GM19035 (cell line): ENCODE measurements around the gene ASB18.
"Not testable (repeated sequence)": the region's sequence is repeated elsewhere in the genome, so short reads cannot be mapped to it uniquely, and the experiment has no call there.

ENCODE experiments used
- ATAC-seq: cut with Tn5 transposase; IDR thresholded peaks from one replicate; pipeline ENCODE4 v1.9.1; 2021; ENCODE audit not compliant: unreplicated experiment

Gene ASB18, protein sequence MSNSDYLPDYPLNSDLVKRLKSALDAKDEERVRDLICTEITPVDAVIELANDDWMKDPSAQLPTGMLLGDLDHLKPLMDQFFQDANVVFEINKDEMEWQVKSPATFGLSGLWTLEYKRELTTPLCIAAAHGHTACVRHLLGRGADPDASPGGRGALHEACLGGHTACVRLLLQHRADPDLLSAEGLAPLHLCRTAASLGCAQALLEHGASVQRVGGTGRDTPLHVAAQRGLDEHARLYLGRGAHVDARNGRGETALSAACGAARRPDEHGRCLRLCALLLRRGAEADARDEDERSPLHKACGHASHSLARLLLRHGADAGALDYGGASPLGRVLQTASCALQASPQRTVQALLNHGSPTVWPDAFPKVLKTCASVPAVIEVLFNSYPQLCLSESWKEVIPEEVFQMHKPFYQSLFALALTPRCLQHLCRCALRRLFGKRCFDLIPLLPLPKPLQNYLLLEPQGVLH

DNA sequence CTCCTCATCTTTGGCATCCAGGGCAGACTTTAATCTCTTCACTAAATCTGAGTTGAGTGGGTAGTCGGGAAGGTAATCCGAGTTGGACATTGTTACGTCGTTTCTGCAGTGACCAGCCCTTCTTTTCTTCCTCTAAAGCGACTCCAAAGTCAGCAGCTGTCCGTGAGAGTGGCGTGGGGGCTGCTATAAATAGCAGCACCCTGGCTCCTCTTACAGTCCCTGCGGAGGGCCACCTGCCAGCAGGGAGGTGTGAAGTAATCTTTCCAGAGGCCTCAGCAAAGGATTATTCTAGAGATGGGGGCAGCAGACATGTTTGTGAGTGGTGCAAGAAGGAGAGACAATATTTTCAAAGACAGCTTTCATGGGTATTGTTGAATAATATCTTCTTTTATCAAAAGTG is at the start of gene ASB18:
TSS of gene ASB18 (minus strand) at position 151 of the 400 bp plus-strand sequence. CDS start at position 90, 61 bp downstream.
- ATAC-seq = no peak

DNA sequence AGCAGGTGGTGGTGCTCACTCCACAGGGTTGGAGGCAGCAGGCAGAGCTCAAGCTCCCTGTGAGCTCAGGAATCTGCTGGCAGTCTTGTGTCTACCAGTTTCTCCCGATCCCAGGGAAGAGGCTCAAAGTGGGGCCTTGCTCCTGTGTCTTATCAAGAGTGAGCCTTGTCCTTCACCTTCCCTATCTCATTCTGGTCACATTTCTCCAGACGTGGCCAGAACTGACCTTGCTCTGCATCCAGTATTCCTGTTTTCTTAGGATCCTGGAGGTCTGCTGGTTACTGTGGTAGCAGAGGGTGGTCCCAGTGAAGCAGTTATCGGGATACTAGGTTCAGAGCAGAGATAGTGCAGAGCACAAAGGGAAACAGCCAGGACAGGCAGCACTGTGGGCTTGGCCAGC is 47.1 kb upstream of the ASB18 start:
- ATAC-seq = no peak

DNA sequence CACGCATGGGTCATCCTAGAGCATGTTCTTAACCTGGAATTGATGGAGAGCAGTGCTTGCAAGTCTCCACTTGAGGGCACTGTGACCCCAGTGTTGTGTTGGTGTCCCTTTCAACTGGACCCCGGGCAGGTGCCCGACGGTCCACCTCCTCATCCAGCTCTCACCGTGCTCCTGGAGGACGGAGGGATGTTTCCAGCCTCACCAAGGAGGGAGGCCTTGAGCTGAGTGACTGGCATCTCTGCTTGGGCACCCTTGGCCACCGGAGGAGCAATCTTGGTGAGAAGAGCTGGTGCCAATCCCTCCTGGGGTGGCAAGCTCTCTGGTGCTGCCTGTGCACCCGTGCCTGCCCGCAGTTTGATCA is 45.4 kb upstream of the ASB18 start:
- ATAC-seq = no peak

DNA sequence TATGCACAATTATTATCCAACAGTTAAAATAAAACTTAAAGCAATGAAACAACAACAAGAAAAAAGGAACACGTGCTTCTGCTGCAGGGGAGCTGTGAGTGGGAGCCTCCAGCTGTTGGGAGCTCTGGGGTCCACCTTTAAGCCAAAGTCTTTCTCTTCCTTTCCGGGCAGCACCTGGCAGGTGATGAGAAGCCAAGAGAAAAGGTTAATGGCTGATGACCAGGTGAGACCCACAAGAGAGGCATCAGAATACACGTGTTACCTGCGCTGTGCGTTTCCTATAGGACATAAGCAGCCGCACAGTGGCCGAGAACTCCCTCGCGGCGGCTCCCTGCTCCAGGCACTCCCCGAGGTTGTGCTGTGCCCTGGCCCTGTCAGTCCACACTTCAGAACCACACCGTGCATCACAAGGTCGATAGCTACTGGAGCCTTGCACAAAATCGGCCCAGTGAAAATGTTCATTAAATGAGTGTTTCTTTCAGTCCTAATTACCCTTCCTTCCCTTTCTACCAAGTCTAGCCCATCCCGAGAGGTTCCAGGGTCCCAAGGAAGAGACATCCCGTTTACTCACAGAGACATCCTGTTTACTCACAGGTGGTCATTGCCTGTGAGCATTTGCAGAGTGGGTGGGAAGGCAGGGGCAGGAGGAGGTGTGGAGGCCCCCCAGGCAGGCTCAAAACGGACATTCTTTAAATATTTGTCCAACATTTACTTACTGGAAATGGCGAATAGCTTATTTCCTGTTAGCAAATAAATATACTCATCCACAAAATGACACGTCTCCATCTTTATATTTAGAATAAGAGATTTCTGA is 44.9 kb upstream of the ASB18 start:
- ATAC-seq = no peak

DNA sequence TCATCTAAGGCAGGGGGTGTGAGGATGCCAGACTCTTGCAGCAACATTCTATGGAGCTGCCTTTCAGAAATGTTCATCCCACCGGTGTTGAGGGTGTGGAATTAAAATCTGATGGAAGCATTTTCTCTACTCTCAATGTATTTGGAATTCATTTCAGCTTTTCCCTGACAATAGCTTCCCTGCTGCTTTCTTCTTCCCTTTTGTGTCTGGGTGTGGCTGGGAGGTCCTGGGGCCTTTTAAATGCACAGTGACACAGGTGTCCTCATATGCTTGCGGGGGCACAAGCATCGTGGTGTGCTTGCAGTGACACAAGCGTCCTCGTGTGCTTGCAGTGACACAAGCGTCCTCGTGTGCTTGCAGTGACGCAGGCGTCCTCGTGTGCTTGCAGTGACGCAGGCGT is 43.4 kb upstream of the ASB18 start:
- ATAC-seq = no peak

DNA sequence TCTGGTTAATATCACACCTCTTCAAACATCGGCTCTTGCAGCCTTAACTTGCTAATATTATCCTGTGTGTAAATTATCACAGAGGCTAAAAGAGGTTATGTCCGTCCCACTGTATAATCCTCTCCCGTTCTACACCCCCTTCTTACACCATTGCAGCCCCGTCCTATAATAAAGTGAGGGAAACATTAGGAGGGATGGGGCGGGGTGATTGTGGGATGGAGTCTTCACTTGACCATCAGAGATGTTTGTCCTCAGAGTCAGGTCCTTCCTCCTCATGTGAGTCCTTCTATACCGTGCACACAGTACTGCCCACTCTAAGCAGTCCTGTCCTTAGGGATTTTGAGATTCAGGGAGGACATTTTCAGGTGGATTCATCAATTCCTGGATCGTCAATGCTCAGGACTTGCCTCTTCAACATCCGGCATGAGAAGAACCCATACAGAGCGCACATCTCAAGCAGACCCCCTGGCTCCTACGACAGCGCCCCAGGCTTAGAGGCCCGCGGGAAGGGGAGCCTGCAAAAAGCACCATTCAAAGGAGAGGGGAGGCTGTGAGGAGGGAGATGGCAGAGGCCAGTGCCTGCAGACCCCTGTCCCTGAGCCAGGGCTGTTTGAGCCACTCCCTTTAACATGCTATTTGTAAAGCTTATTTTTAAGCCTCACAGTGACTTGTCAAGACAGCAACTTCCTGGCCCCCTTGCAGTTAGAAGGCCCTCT is 42.8 kb upstream of the ASB18 start:
- no peak for ATAC-seq

DNA sequence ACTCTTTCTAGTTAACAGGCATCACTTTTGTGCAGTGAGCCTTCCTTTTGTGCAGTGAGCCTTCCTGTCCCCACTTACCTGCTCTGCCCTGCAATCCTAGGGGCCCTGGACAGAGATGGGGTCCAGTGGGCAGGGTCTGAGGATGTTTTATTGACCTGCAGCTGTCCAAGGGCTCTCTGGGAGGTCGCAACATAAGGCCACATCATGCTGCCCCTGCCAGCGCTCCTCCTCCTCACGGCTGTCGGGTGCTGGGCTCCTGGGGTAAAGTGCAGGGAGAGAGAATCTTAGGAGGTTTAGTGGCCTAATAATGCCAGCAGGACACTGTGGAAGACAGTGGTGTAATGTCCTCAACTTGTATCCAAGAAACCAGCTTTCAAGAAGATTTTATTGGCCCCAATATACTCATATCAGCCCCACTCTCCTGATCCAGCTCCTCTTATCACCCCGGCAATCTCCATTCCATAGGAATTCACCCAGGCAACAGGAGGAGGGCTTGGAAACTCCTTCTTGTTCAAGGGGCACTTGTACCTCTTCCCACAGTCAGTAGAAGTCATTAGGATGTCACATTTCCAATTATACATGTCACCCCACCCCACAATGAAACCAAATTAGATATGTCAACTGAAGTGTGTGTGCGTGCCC is 41.9 kb upstream of the ASB18 start:
- ATAC-seq = no peak

DNA sequence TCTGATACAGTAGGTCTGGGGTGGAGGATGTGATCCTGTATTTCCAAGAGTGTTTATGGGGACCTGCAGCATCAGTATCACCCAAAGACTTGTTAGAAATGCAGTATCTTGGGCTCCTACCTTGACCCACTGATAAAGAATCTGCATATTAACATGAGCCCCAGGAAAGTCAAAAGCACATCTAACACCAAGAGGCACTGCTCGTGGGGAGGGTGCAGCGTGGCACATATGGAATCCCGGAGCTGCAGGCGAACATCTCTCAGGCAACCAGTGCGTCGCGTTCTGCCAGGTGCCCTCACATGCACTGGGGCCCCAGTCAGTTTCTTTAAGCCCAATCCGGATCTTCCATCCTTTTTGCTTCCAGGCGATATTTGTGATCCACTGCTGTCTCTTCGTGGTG is 41.3 kb upstream of the ASB18 start:
- ATAC-seq = no peak

DNA sequence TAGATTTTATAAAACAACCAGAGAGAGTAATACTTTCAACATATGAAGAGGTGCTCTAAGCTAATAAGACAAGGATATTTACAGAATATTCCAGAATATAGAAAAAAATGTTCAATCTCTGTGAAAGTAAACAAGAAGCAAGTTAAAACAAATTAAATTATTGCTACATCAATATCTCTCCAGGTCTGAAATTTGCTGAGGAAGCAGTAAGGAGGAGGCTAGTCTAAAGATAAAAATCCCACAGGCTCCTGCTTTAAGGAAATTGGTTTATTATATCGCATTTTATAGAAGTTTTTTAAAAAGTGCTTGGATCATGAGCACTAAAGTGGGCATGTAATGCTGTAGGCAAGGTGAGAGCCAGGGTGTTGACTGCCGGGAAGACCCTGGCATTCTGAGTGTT is 39.7 kb upstream of the ASB18 start:
- ATAC-seq = no peak

DNA sequence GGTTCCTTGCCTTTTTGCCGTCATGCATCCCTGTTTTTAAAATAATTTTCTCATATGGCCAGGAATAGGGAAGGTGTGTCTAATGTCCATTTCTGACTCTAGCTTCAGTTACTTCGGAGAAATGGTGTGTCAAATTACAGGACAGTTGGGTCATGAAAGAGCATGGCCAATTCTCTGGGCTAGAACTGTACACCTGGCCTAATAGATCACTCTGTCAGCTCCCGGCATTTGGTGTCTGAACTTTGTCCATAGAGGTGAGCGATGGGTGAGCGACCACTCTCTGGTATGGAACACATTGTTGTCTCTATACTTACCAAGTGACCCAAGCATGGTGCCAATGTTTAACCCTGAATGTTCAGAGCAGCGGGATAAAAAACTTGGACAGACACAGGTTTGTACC is 38.3 kb upstream of the ASB18 start:
- ATAC-seq = no peak

DNA sequence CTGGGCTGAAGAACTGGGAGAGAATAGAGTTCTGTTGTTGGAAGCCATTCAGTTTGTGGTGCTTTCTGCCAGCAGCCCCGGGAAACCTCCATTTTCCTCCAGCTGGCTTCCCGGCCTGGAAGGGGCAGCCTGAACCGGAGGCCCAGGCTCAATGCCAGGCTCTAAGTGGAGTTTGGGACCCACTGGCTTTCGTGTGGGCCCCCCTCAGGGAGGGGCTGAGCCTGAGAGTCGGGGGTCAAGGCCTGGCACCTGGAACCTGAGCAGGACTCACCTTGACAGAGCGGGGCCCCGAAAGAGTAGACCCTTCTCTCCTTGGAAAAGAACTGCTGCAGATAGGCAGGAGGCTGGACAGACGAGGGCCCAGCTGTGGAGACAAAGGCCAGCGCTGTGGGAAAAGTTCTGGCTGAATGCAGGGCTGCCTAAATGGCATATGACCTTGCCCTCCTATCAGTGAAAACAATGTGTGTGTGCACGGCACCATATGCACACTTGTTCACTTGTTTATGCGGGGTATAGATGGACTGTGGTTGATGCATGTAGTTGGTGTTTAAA is 34.8 kb upstream of the ASB18 start:
- no peak for ATAC-seq

DNA sequence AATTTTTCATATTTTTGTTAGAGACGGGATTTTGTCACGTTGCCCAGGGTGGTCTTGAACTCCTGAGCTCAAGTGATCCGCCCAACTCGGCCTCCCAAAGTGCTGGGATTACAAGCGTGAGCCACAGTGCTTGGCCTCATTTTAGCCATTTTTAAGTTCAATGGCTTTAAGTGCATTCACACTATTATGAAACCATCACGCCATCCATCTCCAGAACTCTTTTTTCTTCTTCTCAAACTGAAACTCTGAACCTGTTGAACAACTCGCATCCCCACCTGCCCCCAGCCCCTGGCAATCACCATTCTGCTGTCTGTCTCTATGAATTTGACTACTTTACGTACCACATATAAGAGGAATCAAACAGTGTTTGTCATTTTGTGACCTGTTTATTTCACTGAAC is 31.3 kb upstream of the ASB18 start:
- no peak for ATAC-seq

DNA sequence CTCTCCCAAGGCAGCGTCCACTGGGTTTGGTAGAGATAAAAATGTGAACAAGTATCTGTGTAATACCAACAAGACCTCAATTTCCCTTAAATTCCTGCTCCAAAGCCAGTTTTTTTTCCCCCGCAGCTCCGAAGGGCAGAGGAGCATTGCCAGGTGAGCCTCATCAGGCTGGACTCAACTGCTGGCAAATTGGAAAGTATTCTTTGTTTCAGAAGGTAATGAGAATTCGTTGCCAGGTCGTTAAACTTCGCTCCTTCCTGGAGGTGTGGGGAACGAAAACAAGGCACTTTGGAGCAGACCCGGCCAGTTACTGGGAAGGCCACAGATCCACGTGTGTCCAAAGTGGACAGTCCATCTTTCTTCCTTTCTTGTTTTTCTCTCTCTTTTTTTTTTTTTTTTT is 30.4 kb upstream of the ASB18 start:
- no peak for ATAC-seq

DNA sequence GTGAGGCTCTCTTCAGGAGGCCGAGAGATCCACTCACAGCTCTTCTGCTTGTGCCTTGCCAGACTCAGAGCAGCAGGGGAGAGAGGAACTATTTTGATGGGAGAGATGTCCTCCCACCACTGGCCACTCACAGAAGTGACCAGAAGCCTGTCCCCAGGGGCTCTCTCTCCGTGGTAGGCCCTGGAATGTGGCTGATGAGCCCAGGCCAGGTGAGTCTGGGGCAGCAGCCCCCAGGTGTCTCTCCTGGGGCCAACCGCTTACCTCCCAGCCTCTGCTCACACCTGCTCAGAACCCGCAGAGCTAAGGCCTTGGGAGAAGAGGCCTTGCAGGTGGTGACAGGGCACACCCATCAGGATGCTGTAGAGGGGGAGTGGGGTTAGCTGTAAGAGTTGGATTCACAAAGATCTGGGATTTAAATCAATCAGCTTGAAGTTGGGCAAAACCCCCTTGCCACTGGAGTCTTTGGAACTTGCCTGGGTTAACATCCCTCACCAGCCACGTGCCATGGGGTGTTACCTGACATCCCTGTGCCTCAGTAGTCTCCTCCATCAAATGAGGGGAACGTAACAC is 29.1 kb upstream of the ASB18 start:
- ATAC-seq = no peak

DNA sequence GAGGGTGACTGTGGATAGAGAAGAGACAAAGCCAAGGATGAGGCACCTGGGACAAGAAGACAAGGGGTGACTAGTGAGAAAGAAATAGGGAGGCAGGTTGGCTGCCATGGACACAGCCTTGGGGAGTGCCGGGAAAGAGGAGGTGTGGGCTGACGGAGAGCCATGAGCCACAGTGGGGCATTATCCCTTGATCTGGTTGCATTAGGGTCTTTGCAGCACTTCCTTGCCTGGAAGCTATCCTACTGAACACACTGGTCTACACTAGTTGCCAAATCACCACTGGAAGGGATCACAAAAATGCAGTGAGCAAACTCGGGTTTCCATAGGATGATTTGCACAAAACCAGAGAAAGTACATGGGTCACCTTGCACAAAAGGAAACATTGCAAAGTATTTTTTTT is 27.7 kb upstream of the ASB18 start:
- no peak for ATAC-seq

DNA sequence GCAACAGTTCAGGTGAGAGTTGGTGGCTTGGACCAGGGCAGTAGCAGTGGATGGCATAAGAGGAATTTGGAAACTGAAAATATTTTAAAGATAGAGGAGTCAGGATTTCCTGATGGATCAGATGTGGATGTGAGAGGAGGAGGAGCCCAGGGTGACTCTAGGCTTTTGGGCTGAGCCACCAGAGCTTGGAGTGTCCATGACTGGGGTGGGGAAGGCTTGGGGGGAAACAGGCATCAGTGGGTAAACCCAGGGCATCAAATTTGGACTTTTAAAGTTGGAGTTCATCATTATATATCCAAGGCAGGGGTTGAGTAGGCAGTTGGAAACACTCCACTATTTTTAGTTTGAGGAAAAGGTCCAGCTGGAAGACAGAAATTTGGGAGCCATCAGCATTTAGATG is 27.3 kb upstream of the ASB18 start:
- no peak for ATAC-seq

DNA sequence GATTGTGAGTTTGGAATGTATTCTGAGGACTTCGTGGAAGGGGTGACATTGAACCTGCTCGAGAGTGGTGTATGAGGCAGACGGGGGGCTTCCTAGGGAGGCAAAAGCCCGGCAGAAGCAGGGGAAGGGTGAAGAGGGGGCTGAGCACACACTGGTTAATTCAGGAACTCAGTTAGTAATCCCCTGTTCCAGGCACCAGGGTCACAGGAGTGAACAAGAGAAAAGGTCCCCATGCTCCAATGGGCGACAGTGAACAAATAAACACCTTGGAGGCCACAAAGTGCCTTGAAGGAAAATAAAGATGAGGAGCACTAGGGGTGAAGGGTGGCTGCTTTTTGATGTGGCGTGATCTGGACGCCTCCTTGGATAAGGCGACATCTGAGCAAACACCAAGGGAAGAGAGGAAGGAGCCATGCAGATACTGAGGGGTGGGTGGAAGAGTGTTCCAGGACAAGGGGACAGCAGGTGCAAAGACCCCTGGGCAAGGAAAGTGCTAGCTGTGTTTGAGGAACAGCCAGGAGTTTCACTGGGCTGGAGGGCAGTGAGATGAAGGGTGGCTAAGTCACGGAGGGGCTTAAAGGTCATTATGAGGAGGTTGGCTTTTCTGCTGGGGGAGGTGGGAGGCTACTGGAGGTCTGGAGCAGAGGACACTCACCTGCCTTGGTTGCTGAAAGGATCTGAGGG is 26.7 kb upstream of the ASB18 start:
- no peak for ATAC-seq

DNA sequence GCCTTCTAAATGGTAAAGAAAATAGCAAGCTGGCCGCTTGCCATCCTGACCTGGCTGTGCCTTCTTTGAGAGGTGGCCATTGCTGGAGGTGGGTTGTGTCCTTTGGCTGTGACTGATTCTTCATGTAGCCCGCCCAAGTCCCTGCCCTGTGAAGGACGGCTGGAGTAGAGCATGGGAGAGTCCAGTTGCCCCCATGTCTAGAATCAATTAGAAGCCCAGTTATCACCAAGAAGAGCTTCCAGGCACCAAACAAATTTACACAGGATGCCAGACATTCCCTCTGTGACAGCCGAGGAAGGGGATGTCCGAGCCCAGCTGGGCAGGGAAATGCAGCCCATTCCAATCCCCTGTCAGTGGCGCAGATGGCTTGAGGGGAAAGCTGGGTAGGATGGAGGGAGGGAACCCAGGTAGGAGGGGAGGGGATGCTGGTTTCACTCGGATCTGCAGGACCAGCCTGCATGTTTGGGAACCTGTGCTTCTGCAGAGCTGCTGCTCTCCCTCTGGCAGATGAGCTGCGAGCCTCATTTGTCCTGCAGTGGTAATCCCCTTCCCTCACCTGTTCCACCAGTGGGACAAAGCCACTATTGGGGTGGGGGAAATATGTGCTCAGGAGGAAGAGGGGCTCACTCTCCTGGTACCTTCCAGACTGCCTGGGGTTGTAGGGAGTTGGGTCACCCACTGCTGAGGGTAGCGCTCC is 25.7 kb upstream of the ASB18 start:
- no peak for ATAC-seq

DNA sequence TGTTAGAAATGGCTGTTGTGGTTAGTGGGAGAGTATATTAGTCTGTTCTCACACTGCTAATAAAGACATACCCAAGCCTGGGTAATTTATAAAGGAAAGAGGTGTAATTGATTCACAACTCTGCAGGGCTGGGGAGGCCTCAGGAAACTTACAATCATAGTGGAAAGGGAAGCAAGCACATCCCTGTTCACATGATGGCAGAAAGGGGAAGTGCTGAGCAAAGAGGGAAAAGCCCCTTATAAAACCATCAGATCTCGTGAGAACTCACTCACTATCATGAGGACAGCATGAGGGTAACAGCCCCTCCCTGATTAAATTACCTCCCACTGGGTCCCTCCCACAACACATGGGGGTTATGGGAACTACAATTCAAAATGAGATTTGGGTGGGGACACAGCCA is 24.2 kb upstream of the ASB18 start:
- ATAC-seq = not testable (repeated sequence)
